Mucosa of stomach (tissue), 1 donor: ENCODE results near the gene ERLEC1.

Source experiments
- H3K27me3 ChIP-seq: one replicate; pipeline ENCODE4 v1.7.0; 2013; ENCODE audit warnings: mild to moderate bottlenecking, low read length; ENCODE audit not compliant: control insufficient read depth, insufficient read depth
- H3K36me3 ChIP-seq: one replicate; pipeline ENCODE4 v1.7.0; 2013; ENCODE audit warnings: low read length; ENCODE audit not compliant: control insufficient read depth, insufficient read depth
- H3K4me1 ChIP-seq: one replicate; pipeline ENCODE4 v1.7.0; 2013; ENCODE audit warnings: mild to moderate bottlenecking, low read length; ENCODE audit not compliant: control insufficient read depth, insufficient read depth
- H3K4me3 ChIP-seq: one replicate; pipeline ENCODE4 v1.7.0; 2013; ENCODE audit warnings: low read length
- H3K9ac ChIP-seq: one replicate; pipeline ENCODE4 v1.7.0; 2013; ENCODE audit warnings: mild to moderate bottlenecking, low read length, moderate library complexity
- H3K9me3 ChIP-seq: one replicate; pipeline ENCODE4 v1.7.0; 2013; ENCODE audit warnings: mild to moderate bottlenecking, low read length, moderate library complexity; ENCODE audit not compliant: control insufficient read depth
- donor health status: Pancreatic carcinoma.

ERLEC1 gene

DNA sequence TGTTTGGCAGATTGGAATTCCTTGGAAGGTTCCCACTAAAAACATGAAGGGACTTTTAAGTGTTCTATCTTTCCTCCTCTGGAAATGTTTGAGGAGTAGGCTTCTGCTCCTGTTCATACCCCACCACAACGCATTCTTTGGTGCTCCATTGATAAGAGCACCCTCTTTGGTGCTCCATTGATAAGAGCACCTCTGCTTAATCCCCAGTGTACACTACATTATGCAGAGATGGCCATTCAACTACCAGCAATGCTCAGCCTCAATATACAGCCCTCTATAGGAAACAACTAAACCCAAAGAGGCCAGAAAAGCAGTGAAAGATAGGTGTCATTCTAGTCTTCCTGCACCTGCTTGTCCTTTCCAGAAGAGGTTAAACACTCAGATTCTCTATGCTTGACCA is 21.1 kb upstream of the ERLEC1 start:
- Histone ChIP-seq H3K9me3 (no peaks in the 10 kb centered on the region), H3K4me1 (peaks cover 13% of the 10 kb centered on the region), H3K27me3 (no peaks in the 10 kb centered on the region), H3K4me3 (no peak overlapping the region), H3K36me3 (no peaks in the 10 kb centered on the region), H3K9ac (no peak overlapping the region)

DNA sequence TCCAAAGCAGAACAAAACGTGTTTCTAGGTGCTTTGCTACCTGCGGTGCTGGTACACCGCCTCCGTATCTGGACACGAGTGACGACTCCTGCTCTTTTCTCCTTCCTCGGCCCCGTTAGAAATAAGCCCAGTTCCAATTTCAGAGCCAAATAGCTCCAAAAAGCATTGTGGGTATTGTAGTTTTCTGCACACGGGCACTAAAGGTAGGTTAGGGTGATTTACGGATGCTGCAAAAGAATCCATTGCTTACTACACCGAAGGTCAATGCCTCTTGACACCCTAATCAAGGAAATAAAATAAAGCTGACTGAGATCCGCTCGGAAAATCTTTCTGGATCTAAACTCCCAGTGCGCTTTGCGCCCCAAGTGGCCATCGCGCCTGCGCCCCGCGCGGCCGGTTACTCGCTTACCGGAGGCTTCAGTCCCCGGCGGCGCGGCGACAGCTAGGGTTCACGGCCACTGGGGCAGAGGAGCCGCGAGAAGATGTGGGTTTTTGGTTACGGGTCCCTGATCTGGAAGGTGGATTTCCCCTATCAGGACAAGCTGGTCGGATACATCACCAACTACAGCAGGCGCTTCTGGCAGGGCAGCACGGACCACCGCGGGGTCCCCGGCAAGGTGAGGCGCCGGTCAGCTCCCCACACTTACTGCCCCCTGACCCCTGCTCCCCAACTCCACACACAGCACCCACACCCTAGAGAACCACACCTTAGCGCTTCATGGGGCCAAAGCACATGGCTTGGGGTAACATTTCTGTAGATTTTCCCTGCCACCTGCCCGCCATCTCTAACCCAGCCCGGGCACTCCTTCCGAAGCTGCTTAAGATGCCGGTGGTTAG is 19.2 kb upstream of the ERLEC1 start, which contains the start of gene CHAC2:
Gene CHAC2, plus strand, starts transcription at position 400 of the 837 bp plus-strand sequence. Its CDS starts 83 bp downstream, at position 483.
- Histone ChIP-seq H3K9me3 (no peaks in the 10 kb centered on the region), H3K36me3 (no peaks in the 10 kb centered on the region), H3K9ac (peak within 1 kb of the TSS; percentile 81), H3K4me3 (peak within 1 kb of the TSS; percentile 26), H3K4me1 (peaks cover 13% of the 10 kb centered on the region), H3K27me3 (no peaks in the 10 kb centered on the region)

DNA sequence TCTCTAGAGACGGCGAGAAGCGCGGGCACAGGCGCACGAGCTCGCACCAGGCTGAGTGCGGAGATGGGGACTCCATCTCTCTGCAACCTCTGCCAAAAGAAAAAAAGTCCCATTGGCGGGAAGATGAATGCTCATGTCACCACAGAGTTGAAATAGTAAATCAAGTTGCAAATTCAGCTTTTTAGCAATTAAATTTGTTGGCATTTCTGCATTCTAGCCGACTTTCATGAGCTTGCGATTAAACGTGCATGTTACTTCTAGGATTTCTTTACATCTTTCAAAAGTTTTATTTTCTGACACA is 18.7 kb upstream of the ERLEC1 start:
- no peaks in the 10 kb centered on the region for H3K27me3 ChIP-seq
- H3K4me3 ChIP-seq = peak overlapping the region; percentile 26
- peak overlapping the region; percentile 81 for H3K9ac ChIP-seq
- H3K9me3 ChIP-seq = no peaks in the 10 kb centered on the region
- H3K4me1 ChIP-seq = peaks cover 13% of the 10 kb centered on the region
- H3K36me3 ChIP-seq = no peaks in the 10 kb centered on the region

DNA sequence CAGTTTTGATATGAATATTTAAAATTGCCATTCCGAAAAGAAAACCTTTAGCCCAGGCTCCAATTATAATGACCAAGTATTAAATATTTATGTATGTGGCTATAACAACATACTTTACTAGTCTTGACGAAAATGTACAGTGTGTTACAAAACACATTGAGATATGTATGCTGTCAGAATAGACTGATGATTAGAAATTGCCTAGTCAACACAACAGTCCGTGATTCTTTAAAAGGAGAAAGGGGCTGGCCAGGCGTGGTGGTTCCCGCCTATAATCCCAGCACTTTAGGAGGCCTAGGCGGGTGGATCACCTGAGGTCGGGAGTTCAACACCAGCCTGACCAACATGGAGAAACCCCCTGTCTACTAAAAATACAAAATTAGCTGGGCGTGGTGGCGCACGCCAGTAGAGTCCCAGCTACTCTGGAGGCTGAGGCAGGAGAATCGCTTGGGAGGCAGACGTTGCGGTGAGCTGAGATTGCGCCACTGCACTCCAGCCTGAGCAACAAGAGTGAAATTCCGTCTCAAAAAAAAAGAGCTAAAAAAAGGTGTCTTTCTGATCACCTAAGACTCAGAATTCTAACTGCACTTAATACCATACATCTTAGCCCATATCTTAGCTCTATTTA is 17.4 kb upstream of the ERLEC1 start:
- Histone ChIP-seq H3K4me3 (no peak overlapping the region), H3K36me3 (no peaks in the 10 kb centered on the region), H3K27me3 (no peaks in the 10 kb centered on the region), H3K9ac (no peak overlapping the region), H3K9me3 (no peaks in the 10 kb centered on the region), H3K4me1 (peaks cover 12% of the 10 kb centered on the region)

DNA sequence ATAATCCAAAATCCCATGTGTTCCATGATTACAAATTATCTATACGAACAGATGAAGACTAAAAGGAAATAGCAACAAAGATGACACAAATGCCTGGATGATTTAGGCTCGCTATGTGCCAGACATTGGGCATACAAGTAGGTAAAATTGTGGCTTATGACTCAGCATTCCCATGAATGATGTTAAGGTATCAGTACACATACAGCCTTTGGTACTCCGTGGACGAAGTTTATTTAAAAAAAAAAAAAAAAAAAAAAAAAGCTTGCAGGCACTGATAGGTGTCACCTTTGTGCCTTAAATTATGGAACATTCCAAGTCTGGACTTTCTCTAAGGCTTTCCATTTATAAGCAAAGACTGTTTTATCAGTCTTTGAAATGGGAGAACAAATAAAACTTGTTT is 16.6 kb upstream of the ERLEC1 start:
- no peak overlapping the region for H3K9ac ChIP-seq
- H3K27me3 ChIP-seq = no peaks in the 10 kb centered on the region
- H3K9me3 ChIP-seq = no peaks in the 10 kb centered on the region
- H3K36me3 ChIP-seq = no peaks in the 10 kb centered on the region
- no peak overlapping the region for H3K4me3 ChIP-seq
- H3K4me1 ChIP-seq = peaks cover 6% of the 10 kb centered on the region

DNA sequence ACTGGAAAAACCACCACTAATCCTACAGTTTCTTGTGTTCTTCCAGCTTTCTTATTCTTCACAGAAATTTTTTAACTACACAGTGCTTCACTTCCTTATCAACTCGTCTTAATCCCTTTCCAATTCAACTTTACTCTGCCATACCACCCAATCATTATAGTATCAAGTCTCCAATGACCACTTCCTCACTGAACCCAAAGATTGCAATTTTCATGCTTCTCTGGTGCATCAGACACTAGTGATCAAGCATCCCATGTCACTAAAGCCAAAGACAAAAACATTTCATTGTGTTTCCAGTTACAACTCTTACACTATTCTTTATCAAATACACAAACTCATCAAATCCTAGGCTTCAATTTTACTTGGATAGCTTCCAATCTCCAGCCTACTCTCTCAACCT is 9.7 kb upstream of the ERLEC1 start:
- H3K4me3 ChIP-seq = no peak overlapping the region
- H3K27me3 ChIP-seq = no peaks in the 10 kb centered on the region
- H3K9ac ChIP-seq = no peak overlapping the region
- H3K36me3 ChIP-seq = no peaks in the 10 kb centered on the region
- no peaks in the 10 kb centered on the region for H3K9me3 ChIP-seq
- H3K4me1 ChIP-seq = no peaks in the 10 kb centered on the region

DNA sequence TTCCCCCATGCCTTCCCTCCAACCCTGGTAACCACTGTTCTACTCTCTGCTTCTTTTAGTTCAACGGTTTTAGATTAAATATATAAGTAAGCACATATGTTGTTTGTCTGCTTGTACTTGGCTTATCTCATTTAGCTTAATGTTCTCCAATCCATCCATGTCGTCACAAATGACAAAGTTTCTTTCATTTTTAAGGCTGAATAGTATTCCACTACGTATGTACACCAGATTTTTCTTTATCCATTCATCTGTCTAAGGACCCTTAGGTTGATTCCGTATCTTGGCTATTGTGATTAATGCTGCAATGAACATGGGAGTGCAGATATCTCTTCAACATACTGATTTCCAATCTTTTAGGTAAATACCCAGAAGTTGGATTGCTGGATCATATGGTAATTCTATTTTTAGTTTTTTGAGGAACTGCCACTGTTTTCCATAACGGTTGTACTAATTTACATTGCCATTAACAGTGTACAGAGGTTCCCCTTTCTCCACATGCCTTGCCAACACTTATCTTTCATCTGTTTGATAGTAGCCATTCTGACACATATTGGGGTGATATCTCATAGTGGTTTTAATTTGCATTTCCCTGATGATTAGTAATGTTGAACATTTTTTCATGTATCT is 8.2 kb upstream of the ERLEC1 start:
- no peaks in the 10 kb centered on the region for H3K27me3 ChIP-seq
- no peak overlapping the region for H3K9ac ChIP-seq
- H3K36me3 ChIP-seq = no peaks in the 10 kb centered on the region
- H3K4me3 ChIP-seq = no peak overlapping the region
- no peaks in the 10 kb centered on the region for H3K9me3 ChIP-seq
- H3K4me1 ChIP-seq = no peaks in the 10 kb centered on the region

DNA sequence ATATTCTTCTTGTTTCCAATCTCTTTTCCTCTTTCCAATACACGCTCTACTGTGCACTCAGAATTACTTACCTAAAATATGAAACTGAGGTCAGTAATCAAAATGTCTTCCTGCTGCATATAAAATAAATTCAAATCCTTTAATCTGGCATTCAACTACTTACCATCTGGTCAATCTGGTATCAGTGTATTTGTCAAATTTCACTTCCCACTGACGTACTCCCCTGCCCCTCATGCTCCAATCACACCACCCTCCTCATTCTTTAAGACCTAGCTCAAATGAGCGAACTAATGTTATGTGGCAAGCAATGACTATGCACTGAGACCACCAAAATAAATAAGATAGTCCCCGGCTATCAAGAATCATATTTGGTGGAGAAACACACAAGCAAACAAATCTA is 6.8 kb upstream of the ERLEC1 start:
- Histone ChIP-seq H3K9me3 (no peaks in the 10 kb centered on the region), H3K4me1 (no peaks in the 10 kb centered on the region), H3K27me3 (no peaks in the 10 kb centered on the region), H3K9ac (no peak overlapping the region), H3K4me3 (no peak overlapping the region), H3K36me3 (no peaks in the 10 kb centered on the region)

DNA sequence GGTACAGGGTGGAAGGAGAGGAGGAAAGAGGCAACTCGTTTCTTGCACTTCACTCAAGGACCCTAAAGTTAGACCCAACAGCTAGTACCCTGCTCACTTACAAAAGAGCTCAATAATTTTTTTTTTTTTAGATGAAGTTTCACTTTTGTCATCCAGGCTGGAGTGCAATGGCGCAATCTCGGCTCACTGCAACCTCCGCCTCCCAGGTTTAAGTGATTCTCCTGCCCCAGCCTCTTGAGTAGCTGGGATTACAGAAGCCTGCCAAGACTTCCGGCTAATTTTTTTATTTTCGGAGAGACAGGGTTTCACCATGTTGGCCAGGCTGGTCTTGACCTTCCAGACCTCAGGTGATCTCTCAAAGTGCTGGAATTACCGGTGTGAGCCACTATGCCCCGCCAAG is 4.2 kb upstream of the ERLEC1 start:
- Histone ChIP-seq H3K27me3 (no peaks in the 10 kb centered on the region), H3K4me3 (no peak overlapping the region), H3K9me3 (no peaks in the 10 kb centered on the region), H3K36me3 (no peaks in the 10 kb centered on the region), H3K9ac (no peak overlapping the region), H3K4me1 (peaks cover 8% of the 10 kb centered on the region)

DNA sequence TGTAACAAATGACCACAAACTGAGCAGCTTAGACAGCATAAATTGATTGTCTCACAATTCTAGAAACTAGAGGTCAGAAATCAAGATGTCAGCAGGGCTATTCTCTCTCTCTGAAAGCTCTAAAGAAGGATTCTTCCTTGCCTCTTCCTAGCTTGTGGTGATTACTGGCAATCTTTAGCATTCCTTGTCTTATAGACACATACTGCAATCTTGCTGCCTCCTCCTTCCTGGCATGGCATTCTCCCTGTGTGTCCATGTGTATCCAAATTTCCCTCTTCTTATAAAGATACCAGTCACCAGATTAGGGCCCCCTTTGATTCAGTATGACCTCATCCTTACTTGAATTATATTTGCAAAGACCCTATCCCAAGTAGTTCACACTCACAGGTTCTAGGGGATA is 2.4 kb upstream of the ERLEC1 start:
- no peaks in the 10 kb centered on the region for H3K27me3 ChIP-seq
- no peaks in the 10 kb centered on the region for H3K36me3 ChIP-seq
- H3K9me3 ChIP-seq = no peaks in the 10 kb centered on the region
- no peak overlapping the region for H3K9ac ChIP-seq
- peaks cover 11% of the 10 kb centered on the region for H3K4me1 ChIP-seq
- no peak overlapping the region for H3K4me3 ChIP-seq

DNA sequence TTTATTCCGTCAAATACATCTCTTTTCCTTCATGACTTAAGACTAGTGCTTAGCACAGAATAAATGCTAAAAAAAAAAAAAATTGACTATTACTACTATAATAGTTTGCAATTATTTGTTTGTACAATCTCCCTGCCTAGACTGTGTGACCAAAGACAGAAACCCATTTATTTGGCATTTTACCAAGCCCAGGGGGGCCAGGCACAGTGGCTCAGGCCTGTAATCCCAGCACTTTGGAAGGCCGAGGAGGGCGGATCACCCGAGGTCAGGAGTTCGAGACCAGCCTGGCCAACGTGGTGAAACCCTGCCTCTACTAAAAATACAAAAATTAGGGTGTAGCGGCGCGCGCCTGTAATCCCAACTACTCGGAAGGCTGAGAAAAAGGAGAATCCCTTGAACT is 1.5 kb upstream of the ERLEC1 start:
- Histone ChIP-seq H3K4me1 (peaks cover 11% of the 10 kb centered on the region), H3K36me3 (no peaks in the 10 kb centered on the region), H3K9me3 (no peaks in the 10 kb centered on the region), H3K27me3 (no peaks in the 10 kb centered on the region), H3K9ac (no peak overlapping the region), H3K4me3 (no peak overlapping the region)

DNA sequence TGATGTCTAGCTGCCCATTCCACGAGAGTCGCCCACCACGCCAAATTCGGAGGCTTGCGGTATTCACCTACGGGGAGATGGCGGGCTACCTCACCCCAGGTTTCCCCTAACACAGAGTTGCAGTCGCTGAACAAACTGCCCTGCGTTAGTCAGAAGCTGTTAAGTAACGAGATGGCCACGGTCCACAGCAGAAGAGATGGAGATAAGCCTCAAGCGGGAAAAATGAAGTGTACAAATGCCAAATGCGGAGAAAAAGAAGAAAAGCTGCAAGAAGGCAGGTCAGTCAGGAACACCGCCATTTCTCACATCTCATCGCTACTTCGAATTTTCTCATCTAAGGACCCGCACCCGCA is 516 bp upstream of the ERLEC1 start:
- Histone ChIP-seq H3K27me3 (no peaks in the 10 kb centered on the region), H3K36me3 (no peaks in the 10 kb centered on the region), H3K4me3 (peak overlapping the region; percentile 65), H3K9me3 (no peaks in the 10 kb centered on the region), H3K4me1 (peaks cover 11% of the 10 kb centered on the region), H3K9ac (peak overlapping the region; percentile 66)
